GM19239 (cell line): ENCODE results near the gene CCDC188.
A peak's percentile ranks its signal among the peaks of the same experiment; 100 is the strongest.

ENCODE experiments used
- DNase-seq: peaks from one replicate; pipeline ENCODE4 v3.0.0; 2011; ENCODE audit warnings: low spot score; ENCODE audit not compliant: insufficient read length
- FAIRE-seq: peaks from 2 replicates; lab custom pipeline; 2011; peaks lifted over from hg19 to GRCh38; lab: Jason Lieb, UNC

Gene CCDC188

DNA sequence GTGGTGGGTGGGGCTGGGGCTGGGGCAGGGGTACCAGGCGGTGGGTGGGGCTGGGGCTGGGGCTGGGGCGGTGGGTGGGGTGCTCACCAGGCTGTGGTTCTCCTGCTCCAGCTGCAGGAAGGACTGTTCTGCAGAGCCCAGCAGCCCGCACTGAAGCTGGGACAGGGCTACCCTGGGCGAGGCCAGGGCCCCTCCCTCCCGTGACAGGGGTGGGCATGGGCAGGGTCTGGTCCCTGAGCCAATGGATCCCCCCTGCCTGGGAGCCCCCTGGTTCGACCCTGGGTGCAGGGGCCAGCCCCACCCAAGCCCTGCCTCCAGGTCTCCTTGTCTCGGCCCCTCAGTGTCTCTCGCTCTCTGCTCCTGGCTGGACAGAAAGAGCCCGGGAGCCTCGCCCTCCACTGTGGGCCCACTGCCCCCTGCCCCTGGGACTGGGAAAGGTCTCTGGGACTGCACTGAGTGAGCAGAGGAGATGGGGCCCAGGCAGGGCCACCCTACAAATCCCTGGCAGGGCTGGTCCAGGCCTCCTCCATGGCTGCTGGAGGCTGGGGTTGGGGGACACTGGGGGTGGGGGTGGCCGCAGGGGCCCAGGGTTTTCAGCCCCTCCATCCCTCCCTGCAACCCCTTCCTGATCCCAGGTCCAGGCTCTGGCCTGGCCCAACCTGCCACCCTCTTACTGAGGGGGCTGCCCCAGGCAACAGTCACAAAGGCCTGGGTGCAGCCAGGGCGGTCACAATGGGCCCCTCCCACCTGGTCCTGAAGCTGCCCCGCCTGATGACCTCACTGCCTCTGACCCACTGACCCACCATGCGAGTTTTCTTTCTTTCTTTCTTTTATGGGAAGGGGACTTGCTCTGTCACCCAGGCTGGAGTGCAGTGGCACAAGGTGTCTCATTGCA is at the start of gene CCDC188:
Gene CCDC188 (minus strand): TSS at position 675 of the 895 bp plus-strand sequence. CDS start 69 bp downstream, at position 606.
- FAIRE-seq, result no peak
- DNase-seq, result no peak

DNA sequence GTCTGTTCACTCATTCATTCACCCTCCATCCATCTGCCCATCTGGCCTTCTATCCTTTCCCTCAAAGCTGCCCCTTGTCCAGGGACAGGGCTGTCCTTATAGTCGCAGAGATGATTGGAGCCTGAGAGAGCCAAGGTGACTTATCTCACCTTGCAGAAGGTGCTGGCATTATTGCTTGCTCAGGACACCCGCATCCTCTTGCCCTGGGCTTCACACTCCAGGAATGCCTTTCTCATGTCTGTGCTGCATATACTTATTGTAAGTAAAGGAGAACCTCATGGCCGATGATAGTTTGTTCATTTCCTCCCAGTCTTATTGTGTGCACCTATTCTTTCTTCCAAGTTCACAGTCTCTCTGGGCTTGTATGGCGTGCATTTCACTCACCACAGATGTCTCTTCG is 49.1 kb upstream of the CCDC188 start:
- DNase-seq, result no peak
- FAIRE-seq, result no peak

DNA sequence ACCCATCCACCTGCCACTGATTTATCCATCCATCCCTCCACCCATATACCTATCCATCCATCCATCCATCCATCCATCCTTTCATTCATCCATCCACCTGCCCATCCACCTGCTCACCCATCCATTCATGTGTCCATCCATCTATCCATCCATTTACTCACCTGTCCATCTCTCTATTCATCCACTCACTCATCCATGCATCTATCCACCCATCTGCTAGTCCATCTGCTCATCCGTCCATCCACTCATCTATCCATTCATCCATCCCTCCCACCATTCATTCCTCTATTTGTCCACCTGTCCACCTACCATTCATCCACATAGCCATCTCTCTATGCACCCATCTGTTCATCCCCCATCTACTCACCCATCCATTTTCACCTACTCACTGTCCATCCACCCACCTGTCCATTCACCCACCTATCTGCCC is 48.6 kb upstream of the CCDC188 start:
- FAIRE-seq, result no peak
- no peak for DNase-seq

DNA sequence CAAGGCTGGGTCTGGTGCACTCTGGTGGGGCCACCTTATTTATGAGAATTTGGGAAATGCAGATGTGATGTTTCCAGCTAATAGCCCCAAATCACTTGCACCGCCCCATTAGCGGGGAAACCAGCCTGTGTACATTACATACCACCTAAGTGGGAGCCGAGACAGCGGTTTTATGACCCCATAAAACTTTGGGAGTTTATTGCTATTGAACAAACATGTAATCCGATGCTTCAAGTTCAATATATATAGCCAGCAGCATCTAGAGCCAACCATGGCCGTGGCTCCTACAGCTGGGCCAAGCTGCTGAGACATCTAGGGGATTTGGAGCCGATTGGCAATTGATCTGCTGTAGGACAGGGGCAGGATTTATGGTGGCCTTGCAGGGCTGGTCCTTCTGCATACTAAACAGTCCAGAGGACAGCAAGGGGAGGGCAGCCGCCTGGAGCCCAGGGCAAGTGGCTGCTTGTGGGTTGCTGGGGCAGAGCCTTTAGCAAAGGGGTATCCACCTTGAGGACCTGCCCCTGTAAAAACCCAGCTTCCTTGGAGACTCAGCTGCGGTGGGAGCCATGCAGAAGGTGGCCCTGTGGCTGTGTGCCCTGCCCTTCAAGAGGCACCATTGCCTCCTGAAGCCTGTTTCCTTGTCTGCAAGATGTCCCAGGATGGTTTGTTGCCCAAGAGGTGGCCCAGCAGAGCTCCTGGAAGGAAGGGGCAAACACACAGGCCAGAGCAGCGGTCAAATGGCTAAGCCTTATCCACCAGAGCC is 47.9 kb upstream of the CCDC188 start:
- DNase-seq (no peak), FAIRE-seq (no peak)

DNA sequence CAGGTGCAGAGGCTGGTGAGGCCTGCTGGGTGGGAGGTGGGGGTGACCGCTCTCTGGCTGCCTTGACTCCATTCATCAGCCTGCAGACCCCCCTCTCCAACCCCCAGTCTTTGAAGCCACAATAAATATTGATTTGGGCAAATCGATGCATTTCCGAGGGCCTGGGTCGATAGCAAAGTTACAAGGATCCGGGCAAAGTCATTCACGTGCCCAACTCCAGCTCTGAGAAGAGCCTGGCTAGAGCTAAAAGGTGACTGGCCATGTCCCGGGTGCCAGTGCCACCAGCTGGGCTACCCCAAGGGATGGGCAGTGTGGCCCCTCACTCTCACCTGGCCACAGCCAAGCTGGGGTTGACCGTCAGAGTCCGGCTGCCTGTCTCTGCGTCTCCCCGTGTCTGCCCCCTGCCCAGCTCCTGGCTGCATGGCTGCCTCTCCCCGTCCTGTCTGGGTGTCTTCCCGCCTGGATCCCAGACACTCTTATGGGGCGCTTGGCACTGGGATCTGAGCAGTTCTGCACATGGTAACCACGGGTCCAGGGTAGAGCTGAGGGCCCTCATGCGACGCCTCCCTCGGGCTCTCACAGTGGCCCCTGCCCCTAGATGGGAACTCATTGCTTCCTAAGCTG is 46.7 kb upstream of the CCDC188 start:
- no peak for DNase-seq
- no peak for FAIRE-seq

DNA sequence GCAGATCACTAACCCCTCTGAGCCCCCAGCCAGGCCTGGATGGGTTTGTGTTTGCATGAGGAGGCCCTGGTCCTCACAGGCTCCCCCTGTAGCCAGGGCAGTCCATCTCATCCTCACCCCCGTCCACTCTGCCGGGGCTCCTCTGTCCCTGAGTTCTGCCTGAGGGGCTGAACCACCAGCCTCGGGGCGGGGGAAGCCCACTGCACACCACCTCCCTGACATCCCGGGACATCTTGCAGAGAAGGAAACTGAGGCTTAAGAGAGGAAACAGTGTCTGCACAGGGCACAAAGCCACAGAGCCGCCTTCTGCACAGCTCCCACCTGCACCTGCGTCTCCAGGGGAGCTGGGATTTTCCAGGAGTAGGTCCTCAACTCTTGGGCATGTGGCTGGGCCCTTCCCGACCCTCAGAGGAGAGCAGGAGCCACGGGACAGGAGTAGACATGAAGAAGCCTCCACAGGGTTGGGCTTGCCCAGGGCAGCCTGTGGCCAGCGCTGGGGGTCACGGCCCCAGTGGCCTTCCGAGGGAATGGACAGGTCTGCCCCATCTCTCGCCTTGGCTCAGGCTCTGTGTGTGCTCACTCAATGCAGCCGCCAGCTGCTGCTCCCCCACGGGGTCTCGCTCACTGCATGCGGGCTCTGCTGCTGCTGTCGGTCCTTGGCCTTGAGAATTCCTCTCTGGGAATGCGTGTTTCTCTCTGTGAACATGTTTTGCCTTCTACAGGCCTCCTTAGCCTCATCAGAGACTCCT is 45.4 kb upstream of the CCDC188 start:
- FAIRE-seq, result no peak

DNA sequence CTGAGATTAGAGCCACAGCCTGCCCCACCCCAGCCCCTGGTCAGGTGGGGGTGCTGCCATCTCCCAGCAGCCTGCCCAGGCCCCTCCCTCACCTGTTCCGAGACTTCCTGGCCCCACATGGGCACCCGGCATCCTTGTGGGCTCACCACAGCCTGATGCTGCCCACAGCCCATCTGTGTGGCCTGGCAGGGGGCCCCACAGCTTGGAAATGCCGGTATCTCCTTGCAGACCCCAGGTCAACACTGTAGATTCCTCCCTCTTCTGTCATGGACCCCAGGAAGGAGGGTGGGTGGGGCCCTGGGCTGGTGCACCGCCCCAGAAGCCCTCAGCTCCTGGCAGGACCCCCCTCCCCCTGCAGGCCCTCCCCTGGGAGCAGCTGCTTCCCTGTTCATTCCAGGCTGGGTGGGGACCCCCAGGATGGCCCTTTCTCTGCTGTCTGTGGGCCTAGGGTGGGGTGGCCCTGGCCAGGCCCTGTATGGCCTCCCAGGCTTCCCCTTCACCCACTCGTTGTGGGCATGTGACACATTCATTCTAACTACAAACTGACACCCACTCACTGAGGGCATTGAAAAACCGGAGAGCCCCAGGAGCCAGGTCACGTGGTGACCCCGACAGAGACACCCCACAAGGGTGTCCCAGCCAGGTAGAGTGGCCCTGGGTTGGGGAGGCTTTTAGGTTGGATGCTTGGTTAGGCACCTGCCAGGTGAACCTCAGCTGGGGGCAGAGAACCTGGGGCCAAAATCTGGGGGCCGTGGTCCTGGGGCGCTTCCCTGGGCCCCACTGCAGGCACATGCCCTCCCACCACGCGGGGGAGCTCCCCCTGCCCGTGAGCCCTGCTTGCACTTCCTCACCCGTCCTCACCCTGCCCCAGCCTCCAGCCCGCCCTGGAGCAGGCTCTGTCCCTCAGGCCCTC is 44.1 kb upstream of the CCDC188 start:
- DNase-seq (peak; percentile 36), FAIRE-seq (no peak)

More for the DNA sequence above, 45.4 kb upstream of the CCDC188 start:
- no peak for DNase-seq

DNA sequence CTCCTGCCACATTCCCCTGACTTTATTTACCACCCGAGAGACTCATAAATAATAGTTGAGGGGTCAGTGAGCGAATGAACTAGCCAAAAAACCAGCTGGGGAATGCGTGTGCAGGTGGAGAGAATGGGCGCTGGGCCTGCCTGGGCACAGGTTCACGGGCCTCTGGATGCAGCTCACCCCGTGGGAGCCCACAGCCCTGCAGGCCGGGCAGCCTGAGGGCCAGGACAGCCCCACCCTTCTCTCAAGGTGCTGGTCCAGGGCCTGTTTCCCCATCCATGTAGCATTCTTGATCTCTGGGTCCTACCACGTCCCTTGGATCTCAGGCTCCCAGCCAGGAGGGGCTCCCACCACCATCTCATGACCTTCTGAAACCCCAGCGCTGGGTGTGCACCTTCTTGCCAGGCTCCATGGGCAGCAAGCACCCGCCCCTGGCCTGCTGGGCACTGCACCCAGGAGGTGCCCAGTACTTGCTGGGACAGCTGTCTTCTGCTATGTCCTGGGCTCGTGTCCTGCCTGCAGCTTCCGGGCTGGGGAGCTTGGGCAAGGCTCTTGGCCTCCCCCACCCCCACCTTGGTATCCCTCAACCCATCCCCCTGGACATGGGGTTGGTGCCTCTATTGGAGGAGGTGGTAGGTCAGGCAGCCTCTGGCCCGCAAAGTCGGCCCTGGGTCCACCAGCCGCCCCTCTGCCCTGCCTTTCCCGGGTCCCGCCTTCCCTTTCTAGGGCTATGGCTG is 43.1 kb upstream of the CCDC188 start:
- DNase-seq (no peak), FAIRE-seq (no peak)

DNA sequence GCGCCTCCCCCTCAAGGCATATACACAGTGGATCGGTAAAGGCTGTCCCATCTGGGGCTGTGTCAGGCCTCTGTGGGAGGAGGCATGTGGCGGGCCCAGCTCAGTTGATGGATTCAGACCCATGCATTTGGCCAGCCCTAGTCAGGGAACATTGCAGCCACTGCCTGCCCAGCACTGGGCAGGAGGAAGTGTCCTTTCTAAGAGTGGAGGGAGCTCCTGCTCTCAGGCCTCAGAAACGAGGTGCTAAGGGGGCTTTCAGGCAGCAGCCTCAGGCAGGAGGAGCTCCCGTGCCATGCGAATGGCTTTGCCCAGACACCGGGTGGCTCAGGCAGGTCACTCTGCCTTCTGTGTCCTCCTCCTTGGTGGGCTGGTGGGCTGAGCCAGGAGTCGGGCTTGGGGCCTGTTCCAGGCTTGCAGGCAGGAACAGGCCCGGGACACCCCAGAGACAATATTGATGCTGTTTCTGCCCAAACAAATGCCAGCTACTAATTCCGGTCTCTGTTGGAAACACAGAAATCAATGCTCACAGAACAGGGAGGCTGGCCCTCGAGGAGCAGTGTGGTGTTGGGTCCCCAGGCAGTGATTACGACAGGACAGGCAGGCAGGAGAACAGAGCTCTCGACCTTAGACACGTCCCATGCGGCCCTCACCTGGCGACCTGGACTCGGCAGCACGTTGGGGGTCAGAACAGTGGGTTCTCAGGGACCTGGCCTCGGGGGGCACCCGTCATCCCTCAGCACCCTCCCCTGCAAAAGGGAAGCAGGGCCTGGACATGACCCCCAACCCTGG is 42.3 kb upstream of the CCDC188 start:
- FAIRE-seq (no peak), DNase-seq (no peak)

DNA sequence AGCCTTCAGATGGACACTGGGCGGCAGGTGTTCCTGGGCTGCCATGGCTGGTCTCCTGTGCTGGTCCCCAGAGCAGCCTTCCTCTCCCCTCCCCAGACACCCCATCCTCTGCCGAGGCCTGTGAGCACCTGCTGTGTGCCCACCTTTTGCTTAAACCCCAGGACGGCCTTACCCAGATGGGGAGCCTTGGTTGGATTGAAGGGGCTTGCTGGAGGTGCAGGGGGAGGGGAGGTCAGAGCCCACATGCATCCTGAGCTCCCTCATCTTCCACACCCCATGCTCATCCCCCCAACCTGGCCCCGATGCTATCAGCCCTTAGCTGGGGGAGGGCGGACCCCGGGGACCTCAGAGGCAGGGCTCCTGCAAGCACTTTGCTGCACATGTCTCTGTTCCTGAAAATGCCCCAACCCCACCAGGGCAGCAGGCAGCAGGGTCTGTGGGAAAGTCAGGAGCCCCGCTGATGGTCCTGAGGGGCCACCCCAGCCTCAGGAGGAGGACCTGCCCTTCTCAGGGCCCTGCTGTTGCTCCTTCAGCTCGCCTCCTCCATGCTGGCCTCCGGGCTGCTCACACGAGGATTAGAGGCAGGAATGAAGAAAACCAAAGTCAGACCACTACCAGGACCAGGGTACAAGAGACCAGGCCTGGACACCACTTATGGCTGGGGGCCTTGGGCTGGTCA is 41.6 kb upstream of the CCDC188 start:
- DNase-seq (no peak), FAIRE-seq (no peak)

DNA sequence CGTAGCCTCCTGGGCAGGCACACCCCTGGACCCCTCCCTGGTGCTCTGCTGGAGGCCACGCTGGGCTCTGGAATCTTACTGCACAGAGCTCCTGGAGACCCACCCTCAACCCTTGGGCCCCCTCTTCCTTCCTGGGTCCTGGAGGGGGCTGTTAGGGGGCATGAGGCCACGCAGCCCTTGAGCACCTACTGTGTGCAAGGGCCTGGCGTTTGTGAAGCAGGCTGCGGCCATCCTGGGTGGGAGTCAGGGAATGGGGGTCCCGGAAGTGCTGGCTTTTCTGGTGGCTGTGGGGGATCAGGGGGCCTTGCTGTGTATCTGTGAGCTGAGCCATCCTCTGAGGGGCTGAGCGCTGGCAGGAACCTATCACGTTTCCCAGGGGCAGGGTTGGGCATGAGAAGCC is 40.9 kb upstream of the CCDC188 start:
- DNase-seq (no peak), FAIRE-seq (no peak)

DNA sequence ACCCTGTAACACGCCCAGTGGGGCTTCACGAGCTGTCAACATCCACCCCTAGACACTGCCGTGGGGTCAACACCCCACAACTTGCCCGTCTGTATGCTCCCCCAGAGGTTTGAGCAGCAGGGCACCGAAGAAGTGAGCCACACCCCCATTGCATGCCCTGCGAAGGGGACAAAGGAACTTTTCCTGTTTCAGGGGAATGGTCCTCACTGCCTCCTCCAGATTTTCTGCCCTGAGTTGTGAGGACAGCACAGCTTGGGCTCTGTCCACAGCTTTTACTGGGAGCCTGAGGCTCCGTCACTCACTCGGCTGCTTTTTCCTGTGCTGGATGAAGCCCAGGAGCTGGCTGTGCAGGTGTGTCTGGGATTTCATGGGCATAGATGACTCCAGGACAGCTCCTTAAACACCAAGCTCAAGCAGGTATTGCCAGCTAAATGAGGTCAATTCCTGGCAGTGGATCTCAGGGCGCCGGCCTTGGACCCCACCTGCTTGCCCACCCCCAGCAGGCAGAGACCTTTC is 40.2 kb upstream of the CCDC188 start:
- DNase-seq, result no peak
- no peak for FAIRE-seq

DNA sequence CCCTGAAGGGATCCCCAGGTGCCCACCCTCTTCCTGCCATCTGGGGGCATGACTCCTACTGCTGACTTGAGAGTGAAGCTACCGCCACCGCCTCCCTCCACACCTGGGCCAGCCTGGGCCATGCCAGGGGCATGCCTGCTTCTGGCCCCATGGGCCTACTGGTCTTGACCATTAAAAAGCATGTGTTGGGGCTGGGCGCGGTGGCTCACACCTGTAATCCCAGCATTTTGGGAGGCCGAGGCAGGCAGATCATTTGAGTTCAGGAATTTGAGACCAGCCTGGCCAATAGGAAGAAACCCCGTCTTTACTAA is 37.7 kb upstream of the CCDC188 start:
- FAIRE-seq (no peak), DNase-seq (no peak)

DNA sequence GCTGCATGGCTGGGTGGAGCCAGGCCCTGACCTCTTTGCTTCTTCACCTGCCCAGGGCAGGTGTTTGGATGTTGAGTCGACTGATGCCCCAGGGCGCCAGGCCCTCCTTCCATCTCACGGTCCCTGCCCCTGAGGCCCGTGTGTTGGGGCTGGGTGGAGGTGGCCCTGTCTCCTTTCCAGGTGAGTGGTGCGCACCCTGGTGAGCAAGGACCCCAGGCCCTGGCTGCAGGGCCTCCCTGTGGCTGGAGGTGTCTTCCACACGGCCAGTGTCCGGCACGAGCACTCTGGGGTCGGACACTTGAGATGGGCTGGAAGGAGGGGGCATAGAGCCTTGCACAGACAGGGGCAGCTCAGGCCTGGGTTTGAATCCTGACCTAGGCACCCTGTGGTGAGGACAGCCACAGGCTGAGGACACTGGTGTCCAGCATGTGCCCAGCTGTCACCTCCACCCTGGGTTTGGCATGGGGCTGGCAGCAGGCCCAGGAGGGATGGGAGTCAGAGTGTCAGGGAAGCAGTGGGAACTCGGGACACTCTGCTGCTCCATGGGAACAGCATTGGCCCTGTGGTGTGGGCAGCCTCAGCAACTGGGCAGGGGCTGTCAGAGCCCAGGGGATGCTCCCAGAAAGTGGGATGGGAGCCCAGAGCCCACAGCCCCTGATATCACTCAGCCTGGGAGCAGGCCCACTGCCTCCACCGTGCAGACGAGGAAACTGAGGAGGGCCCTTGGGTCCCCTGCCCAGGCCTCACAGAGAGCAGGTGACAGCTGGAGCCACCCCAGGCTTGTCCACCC is 37.1 kb upstream of the CCDC188 start:
- DNase-seq (no peak), FAIRE-seq (no peak)

DNA sequence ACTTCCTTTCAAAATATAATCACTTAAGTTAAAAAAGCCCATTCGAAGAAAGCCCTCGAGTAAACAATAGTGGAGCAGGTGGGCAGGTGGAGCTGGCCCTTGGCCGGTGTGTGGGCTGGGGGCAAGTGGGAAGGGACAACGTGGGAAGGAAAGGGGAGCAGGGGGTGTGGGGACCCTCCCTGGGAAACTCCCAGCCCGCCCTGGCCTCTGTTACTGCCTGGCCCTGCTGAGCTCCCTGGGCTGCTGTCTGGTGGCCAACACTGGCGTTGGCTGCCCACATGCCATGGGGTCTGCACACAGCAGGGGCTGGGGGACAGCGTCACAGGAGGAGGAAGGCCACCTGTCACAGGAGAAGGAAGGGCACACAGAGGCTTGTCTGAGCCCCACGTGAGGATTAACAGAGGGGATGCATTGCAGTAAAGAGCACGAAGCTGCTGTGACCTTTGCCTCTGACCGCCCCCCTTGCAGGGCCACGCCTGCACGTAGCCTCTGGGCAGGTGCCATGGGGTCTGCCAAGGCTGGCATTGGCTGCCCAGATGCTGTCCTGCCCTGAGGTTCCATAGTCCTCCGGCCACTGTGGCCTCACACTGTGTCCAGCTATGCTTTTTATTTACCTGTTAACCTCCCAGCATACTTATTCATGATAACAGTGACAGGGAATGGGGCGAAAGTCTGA is 36.2 kb upstream of the CCDC188 start:
- FAIRE-seq (no peak), DNase-seq (no peak)
